ENCODE measurements around the gene TNFRSF4. TPM values are rescaled to one million over a fixed set of nuclear protein-coding genes. Genes with fewer than 3 reads are reported as not detected.

Gene TNFRSF4
- total and polyA plus RNA-seq, 7 donors = 1.4 to 4.6 (median 3.5) TPM

GRCh38 chr1:1165485-1165884 is 48.5 kb downstream of the TNFRSF4 start:
- peak in 2 of 4 donors; percentile 40 to 69 for ATAC-seq
- Histone ChIP-seq H3K27me3 (ENCODE audit: insufficient read depth in 3 of 3, low read length in 2 of 3) (peaks cover 0 to 49% (median 9%) of the 10 kb centered on the region in 3 donors), H3K36me3 (ENCODE audit: insufficient read depth in 1 of 2, low read depth in 1 of 2) (no peaks in the 10 kb centered on the region), H3K4me1 (peaks cover 9% of the 10 kb centered on the region), H3K27ac (no peak overlapping the region), H3K4me3 (peak overlapping the region; percentile 25), H3K9me3 (no peaks in the 10 kb centered on the region)
- intact Hi-C loops (cut with DNase I) = no loop called here
- DNase-seq = peak in 1 of 2 donors; percentile 44
- 22 to 38% (median 25%) methylated on average over 12 of the region's 12 CpGs for WGBS, 3 donors
- TF ChIP-seq CTCF (IDR thresholded peaks at IDR 0.05) = no peak

- DNase-seq (peak in 1 of 2 donors; percentile 51), ATAC-seq (no peak)
- Histone ChIP-seq H3K27ac (no peak overlapping the region), H3K9me3 (no peaks in the 10 kb centered on the region), H3K4me1 (peaks cover 9% of the 10 kb centered on the region), H3K36me3 (ENCODE audit: insufficient read depth in 1 of 2, low read depth in 1 of 2) (no peaks in the 10 kb centered on the region), H3K27me3 (ENCODE audit: insufficient read depth in 3 of 3, low read length in 2 of 3) (peaks cover 0 to 45% (median 7%) of the 10 kb centered on the region in 3 donors), H3K4me3 (no peak overlapping the region)
- intact Hi-C loops (cut with DNase I) = no loop called here
- TF ChIP-seq CTCF (IDR thresholded peaks at IDR 0.05) = no peak
- WGBS, 3 donors = 73 to 77% (median 76%) methylated on average over 42 to 48 of the region's 48 CpGs
These were observed 49.1 kb downstream of the TNFRSF4 start for GRCh38 chr1:1164701-1165451.

GRCh38 chr1:1164361-1164700 is 49.6 kb downstream of the TNFRSF4 start:
- peaks cover 0 to 40% (median 4%) of the 10 kb centered on the region in 3 donors for H3K27me3 ChIP-seq (ENCODE audit: insufficient read depth in 3 of 3, low read length in 2 of 3)
- H3K36me3 ChIP-seq (ENCODE audit: insufficient read depth in 1 of 2, low read depth in 1 of 2) = no peaks in the 10 kb centered on the region
- H3K27ac ChIP-seq = no peak overlapping the region
- intact Hi-C loops (cut with DNase I) = no loop called here
- peaks cover 9% of the 10 kb centered on the region for H3K4me1 ChIP-seq
- H3K4me3 ChIP-seq = no peak overlapping the region
- TF ChIP-seq CTCF (IDR thresholded peaks at IDR 0.05) = no peak
- DNase-seq (peak; percentile 10 to 44), ATAC-seq (no peak)
- H3K9me3 ChIP-seq = no peaks in the 10 kb centered on the region
- WGBS, 3 donors = 81 to 88% (median 88%) methylated on average over 25 to 26 of the region's 26 CpGs

- ATAC-seq (no peak), DNase-seq (no peak)
- no peaks in the 10 kb centered on the region for H3K36me3 ChIP-seq (ENCODE audit: insufficient read depth in 1 of 2, low read depth in 1 of 2)
- H3K27ac ChIP-seq = no peak overlapping the region
- H3K4me1 ChIP-seq = peaks cover 9% of the 10 kb centered on the region
- TF ChIP-seq CTCF (IDR thresholded peaks at IDR 0.05) = no peak
- no peaks in the 10 kb centered on the region for H3K9me3 ChIP-seq
- H3K27me3 ChIP-seq (ENCODE audit: insufficient read depth in 3 of 3, low read length in 2 of 3) = peaks cover 0 to 33% (median 4%) of the 10 kb centered on the region in 3 donors
- no peak overlapping the region for H3K4me3 ChIP-seq
- 92 to 96% (median 94%) methylated on average over 32 to 33 of the region's 33 CpGs for WGBS, 3 donors
- intact Hi-C loops (cut with DNase I) = no loop called here
These were observed 50.3 kb downstream of the TNFRSF4 start for GRCh38 chr1:1163538-1164070.

Data from psoas muscle (tissue), 8 donors.